Ishikawa (cell line): ENCODE data around the gene MOBP.

ENCODE experiments used
- EP300 ChIP-seq: IDR thresholded peaks from 2 replicates; pipeline ENCODE4 v1.6.1; 2012; ENCODE audit warnings: borderline replicate concordance
- TF ChIP-seq, protein P1 (sequence below): IDR thresholded peaks from 2 replicates; pipeline ENCODE4 v1.6.1; 2012; ENCODE audit warnings: low read depth, mild to moderate bottlenecking

DNA sequence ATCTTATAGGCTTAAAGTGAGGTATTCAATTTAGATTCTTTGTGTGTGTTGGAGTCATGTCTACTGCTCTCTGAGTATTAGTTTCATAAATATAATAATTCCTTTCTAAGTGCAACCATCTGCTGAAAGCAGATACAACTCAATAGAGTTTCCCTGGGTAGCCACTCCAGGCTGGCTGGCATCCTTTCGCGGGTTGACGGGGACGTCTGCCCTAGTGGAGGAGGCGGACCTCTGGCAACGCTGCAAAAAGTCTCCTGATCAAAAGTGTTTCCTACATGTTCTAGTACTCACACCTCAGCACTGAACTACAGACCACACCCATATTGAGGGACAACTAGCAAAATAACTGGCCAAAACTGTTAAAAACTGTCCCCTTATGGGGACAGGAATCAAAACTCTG lies 2.5 kb downstream of the MOBP start:
- no peak for TF ChIP-seq EP300
- TF ChIP-seq, protein P1, sequence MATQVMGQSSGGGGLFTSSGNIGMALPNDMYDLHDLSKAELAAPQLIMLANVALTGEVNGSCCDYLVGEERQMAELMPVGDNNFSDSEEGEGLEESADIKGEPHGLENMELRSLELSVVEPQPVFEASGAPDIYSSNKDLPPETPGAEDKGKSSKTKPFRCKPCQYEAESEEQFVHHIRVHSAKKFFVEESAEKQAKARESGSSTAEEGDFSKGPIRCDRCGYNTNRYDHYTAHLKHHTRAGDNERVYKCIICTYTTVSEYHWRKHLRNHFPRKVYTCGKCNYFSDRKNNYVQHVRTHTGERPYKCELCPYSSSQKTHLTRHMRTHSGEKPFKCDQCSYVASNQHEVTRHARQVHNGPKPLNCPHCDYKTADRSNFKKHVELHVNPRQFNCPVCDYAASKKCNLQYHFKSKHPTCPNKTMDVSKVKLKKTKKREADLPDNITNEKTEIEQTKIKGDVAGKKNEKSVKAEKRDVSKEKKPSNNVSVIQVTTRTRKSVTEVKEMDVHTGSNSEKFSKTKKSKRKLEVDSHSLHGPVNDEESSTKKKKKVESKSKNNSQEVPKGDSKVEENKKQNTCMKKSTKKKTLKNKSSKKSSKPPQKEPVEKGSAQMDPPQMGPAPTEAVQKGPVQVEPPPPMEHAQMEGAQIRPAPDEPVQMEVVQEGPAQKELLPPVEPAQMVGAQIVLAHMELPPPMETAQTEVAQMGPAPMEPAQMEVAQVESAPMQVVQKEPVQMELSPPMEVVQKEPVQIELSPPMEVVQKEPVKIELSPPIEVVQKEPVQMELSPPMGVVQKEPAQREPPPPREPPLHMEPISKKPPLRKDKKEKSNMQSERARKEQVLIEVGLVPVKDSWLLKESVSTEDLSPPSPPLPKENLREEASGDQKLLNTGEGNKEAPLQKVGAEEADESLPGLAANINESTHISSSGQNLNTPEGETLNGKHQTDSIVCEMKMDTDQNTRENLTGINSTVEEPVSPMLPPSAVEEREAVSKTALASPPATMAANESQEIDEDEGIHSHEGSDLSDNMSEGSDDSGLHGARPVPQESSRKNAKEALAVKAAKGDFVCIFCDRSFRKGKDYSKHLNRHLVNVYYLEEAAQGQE, result no peak
